Small intestine (tissue), 7 donors: Measurements from ENCODE around the gene POU3F1. TPM values are rescaled to one million over a fixed set of nuclear protein-coding genes. Genes with fewer than 3 reads are reported as not detected.

Experiments
- DNase-seq, 2 donors: peaks; one replicate each; pipeline versions ENCODE4 v3.0.0 to v3.0.0-alpha.2; 2013
- FAIRE-seq: peaks from 2 replicates; lab custom pipeline; 2012; peaks lifted over from hg19 to GRCh38; lab: Jason Lieb, UNC
- H3K27ac ChIP-seq, 3 donors: one replicate each; pipeline ENCODE4 v1.5.1; 2013; ENCODE audit warnings: low read length in 2 of 3, mild to moderate bottlenecking in 2 of 3, control low read depth in 1 of 3, inconsistent platforms in 1 of 3, low read depth in 1 of 3, moderate library complexity in 1 of 3
- H3K27me3 ChIP-seq, 3 donors: one replicate each; pipeline ENCODE4 v1.6.1; 2013; ENCODE audit warnings: low read length in 3 of 3, inconsistent platforms in 1 of 3; ENCODE audit not compliant: control insufficient read depth in 3 of 3, insufficient read depth in 3 of 3
- H3K36me3 ChIP-seq, 3 donors: one replicate each; pipeline ENCODE4 v1.6.1; 2013; ENCODE audit warnings: low read length in 3 of 3, inconsistent platforms in 1 of 3, low read depth in 1 of 3, mild to moderate bottlenecking in 1 of 3, moderate library complexity in 1 of 3; ENCODE audit not compliant: control insufficient read depth in 3 of 3, insufficient read depth in 2 of 3
- H3K4me1 ChIP-seq, 3 donors: one replicate each; pipeline ENCODE4 v1.6.1; 2013; ENCODE audit warnings: low read length in 2 of 3, inconsistent platforms in 1 of 3, low read depth in 1 of 3, mild to moderate bottlenecking in 1 of 3, moderate library complexity in 1 of 3; ENCODE audit not compliant: control insufficient read depth in 3 of 3, insufficient read depth in 2 of 3
- H3K4me3 ChIP-seq, 3 donors: one replicate each; pipeline ENCODE4 v1.5.1; 2013; ENCODE audit warnings: low read length in 3 of 3, control low read depth in 1 of 3, inconsistent platforms in 1 of 3, low read depth in 1 of 3, mild to moderate bottlenecking in 1 of 3, moderate library complexity in 1 of 3
- H3K9me3 ChIP-seq, 2 donors: one replicate each; pipeline ENCODE4 v1.6.1; 2013; ENCODE audit warnings: low read depth in 1 of 2, low read length in 1 of 2; ENCODE audit not compliant: control insufficient read depth in 2 of 2, insufficient read depth in 1 of 2
- whole genome bisulfite sequencing, 3 donors: extraction: QIAGEN DNeasy Blood & Tissue Kit; methylation state at CpG; one replicate each; pipeline ENCODE4 v1.1.7; 2013; 5-methylcytosine and 5-hydroxymethylcytosine counted together
- polyA plus RNA-seq, 4 donors: library from polyadenylated mRNA; stranded (reverse) in 3 of 4; unstranded in 1 of 4; fragments of 200-250 nt in 3 of 4; fragments of 120-200 nt in 1 of 4; gene quantifications; one replicate each; pipeline versions ENCODE4 v1.2.1 to v1.2.3, GENCODE V29; 2013
- donor health status: healthy with polysubstance abuse.
- donor health status: control.
- donor health status: control.
- donor health status: Bipolar disorder and iron deficiency.
- donor health status: healthy.

The POU3F1 gene
- polyA plus RNA-seq, 4 donors, result 0.04 TPM; not detected in 3

- Histone ChIP-seq H3K4me3 (no peak overlapping the region), H3K27me3 (no peaks in the 10 kb centered on the region), H3K36me3 (peaks cover 0 to 24% (median 0%) of the 10 kb centered on the region in 3 donors), H3K9me3 (no peaks in the 10 kb centered on the region), H3K4me1 (peaks cover 0 to 45% (median 4%) of the 10 kb centered on the region in 3 donors), H3K27ac (peak overlapping the region in 1 of 3 donors; percentile 81)
- FAIRE-seq (no peak), DNase-seq (no peak)
- 85 to 88% (median 87%) methylated on average over 9 of the region's 9 CpGs for WGBS, 3 donors
Measured at GRCh38 chr1:37998089-37998808, 48.3 kb downstream of the POU3F1 start.

DNA sequence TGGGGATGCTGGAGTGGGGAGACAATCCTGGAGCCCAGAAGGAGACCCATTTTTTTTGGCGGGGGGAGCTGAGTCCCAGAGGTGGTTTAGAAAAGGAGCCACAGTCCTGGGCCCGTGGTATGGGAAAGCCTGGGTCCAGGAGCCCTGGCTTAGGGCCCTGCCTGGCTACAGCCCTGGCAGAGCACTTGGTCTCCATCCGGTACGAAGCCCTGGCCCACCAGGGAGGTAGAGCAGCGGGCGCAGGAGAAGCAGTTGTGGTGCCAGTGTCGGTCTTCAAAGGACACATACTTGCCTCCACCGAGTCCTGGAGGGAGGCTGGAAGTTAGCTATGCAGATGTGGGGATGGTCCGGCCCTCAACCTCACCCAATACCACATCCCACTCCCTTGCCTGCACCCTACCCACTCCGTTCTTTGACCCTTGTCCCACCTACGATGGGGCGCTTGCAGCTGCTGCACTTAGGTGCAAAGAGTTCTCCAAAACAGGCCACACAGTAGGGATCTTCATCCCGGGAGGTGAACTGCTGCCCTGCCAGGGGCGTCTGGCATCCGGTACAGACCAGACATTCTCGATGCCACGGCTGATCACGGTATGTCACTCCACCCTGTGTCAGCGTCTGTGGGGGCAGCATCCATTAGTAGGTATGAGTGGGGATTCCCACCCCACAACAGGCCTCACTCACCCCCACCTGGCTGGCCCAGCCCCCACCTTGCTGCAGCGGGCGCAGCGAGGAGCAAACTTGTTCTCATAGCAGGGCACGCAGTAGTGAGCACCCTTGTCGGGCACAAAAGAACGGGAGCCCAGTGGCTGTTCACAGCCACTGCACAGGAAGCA lies 49.1 kb downstream of the POU3F1 start:
- Histone ChIP-seq H3K4me3 (no peak overlapping the region), H3K27ac (peak overlapping the region in 2 of 3 donors; percentile 54 to 81), H3K27me3 (no peaks in the 10 kb centered on the region), H3K4me1 (peaks cover 0 to 45% (median 4%) of the 10 kb centered on the region in 3 donors), H3K36me3 (peaks cover 0 to 23% (median 0%) of the 10 kb centered on the region in 3 donors), H3K9me3 (no peaks in the 10 kb centered on the region)
- 86 to 89% (median 89%) methylated on average over 25 of the region's 25 CpGs for WGBS, 3 donors
- FAIRE-seq (no peak), DNase-seq (no peak)

GRCh38 chr1:37995751-37996345 lies 50.7 kb downstream of the POU3F1 start:
- Histone ChIP-seq H3K27me3 (no peaks in the 10 kb centered on the region), H3K9me3 (no peaks in the 10 kb centered on the region), H3K27ac (peak overlapping the region; percentile 58 to 87 (median 68)), H3K36me3 (peaks cover 0 to 23% (median 0%) of the 10 kb centered on the region in 3 donors), H3K4me1 (peaks cover 0 to 36% (median 0%) of the 10 kb centered on the region in 3 donors), H3K4me3 (peak overlapping the region in 2 of 3 donors; percentile 42 to 68)
- DNase-seq (peak; percentile 40 to 76), FAIRE-seq (no peak)
- WGBS, 3 donors, result 5 to 11% (median 6%) methylated on average over 46 of the region's 46 CpGs

- whole genome bisulfite sequencing, 3 donors, result 53 to 69% (median 57%) methylated on average over 11 of the region's 11 CpGs
- Histone ChIP-seq H3K4me1 (peaks cover 0 to 27% (median 0%) of the 10 kb centered on the region in 3 donors), H3K27ac (peak overlapping the region in 2 of 3 donors; percentile 68 to 87), H3K27me3 (no peaks in the 10 kb centered on the region), H3K9me3 (no peaks in the 10 kb centered on the region), H3K36me3 (peaks cover 0 to 23% (median 0%) of the 10 kb centered on the region in 3 donors), H3K4me3 (peak overlapping the region in 2 of 3 donors; percentile 9 to 42)
- no peak for FAIRE-seq
- no peak for DNase-seq
Measured at GRCh38 chr1:37994886-37995566, 51.6 kb downstream of the POU3F1 start.

Other genes starting within 250 kb of the POU3F1 start
- 10 to 100 TPM; 29.6 to 44.0 (median 38.6) TPM for gene C1orf122, start 239.0 kb downstream of the POU3F1 start, polyA plus RNA-seq
- gene YRDC, start 238.6 kb downstream of the POU3F1 start, polyA plus RNA-seq, result 10 to 100 TPM; 14.0 to 15.7 (median 14.4) TPM
- gene MTF1, start 187.2 kb downstream of the POU3F1 start, polyA plus RNA-seq, result 1 to 10 TPM; 1.6 to 5.7 (median 3.1) TPM
- gene INPP5B, start 99.7 kb downstream of the POU3F1 start, polyA plus RNA-seq, result 10 to 100 TPM in 2 of 4 donors, 1 to 10 TPM in 2; 6.7 to 23.2 (median 9.2) TPM
- gene SF3A3, start 56.8 kb downstream of the POU3F1 start, polyA plus RNA-seq, result 10 to 100 TPM; 13.9 to 48.0 (median 22.2) TPM
- 1 to 10 TPM in 3 of 4 donors, under 1 TPM in 1; 0.89 to 8.1 (median 6.3) TPM for gene FHL3, start 41.3 kb downstream of the POU3F1 start, polyA plus RNA-seq
- 10 to 100 TPM; 17.0 to 31.7 (median 26.5) TPM for gene UTP11, start 34.1 kb downstream of the POU3F1 start, polyA plus RNA-seq